ENCODE data around the gene SLC9A8. TPM values are rescaled to one million over a fixed set of nuclear protein-coding genes. Genes with fewer than 3 reads are reported as not detected.
A peak's percentile ranks its signal among the peaks of the same experiment; 100 is the strongest.

Gene SLC9A8
- total and polyA plus RNA-seq, 9 of the 15 experiments (the other 6 are each of a cell fraction or from before 2014, with no cell fraction given) = 0.56 to 9.7 (median 5.0) TPM

- no peak for TF ChIP-seq CREB3L1 (IDR thresholded peaks at IDR 0.05; ENCODE audit: borderline replicate concordance, low read depth)
- no peak for TF ChIP-seq NR2C2 (CRISPR knock-in tag; IDR thresholded peaks at IDR 0.05)
- peak; percentile 76 for TF ChIP-seq NR2C2 (tag; IDR thresholded peaks at IDR 0.05)
- no peak for TF ChIP-seq IRF1 (CRISPR knock-in tag; IDR thresholded peaks at IDR 0.05; ENCODE audit: borderline replicate concordance)
- TF ChIP-seq ZBTB8A (IDR thresholded peaks at IDR 0.05; ENCODE audit: partially characterized antibody) = no peak
- TF ChIP-seq ZFPM2 (CRISPR knock-in tag; IDR thresholded peaks at IDR 0.05) = 0 out of 2 replicates have a peak, but pooled peaks have one; percentile 68
- peak in 1 of 3 experiments; percentile 14; a peak in 1 of 6 replicates for TF ChIP-seq ZBTB11 (CRISPR knock-in tag; IDR thresholded peaks at IDR 0.05)
- peak; percentile 20; the same call in 1 of the 2 replicates for TF ChIP-seq ZNF584 (CRISPR knock-in tag; IDR thresholded peaks at IDR 0.05; ENCODE audit: low read depth)
- TF ChIP-seq KDM5B (IDR thresholded peaks at IDR 0.05; ENCODE audit: insufficient replicate concordance, low read depth, low read length) = peak; percentile 2
- no peak for TF ChIP-seq MLLT1 (IDR thresholded peaks at IDR 0.05)
- peak; percentile 8; the same call in 1 of the 2 replicates for TF ChIP-seq TAF7 (tag; IDR thresholded peaks at IDR 0.05)
- no peak for TF ChIP-seq ETS1 (conservative IDR thresholded peaks at IDR 0.05; ENCODE audit: control insufficient read depth, low read depth, low read length)
- 0 out of 2 replicates have a peak, but pooled peaks have one; percentile 9 for TF ChIP-seq ZNF253 (CRISPR knock-in tag; conservative IDR thresholded peaks at IDR 0.05)
- no peak for TF ChIP-seq ZNF766 (CRISPR knock-in tag; conservative IDR thresholded peaks at IDR 0.05)
- TF ChIP-seq ZNF589 (CRISPR knock-in tag; IDR thresholded peaks at IDR 0.05; ENCODE audit: low read depth) = no peak; the same call in 1 of the 2 replicates
These were observed 47.3 kb upstream of the SLC9A8 start (continued) for GRCh38 chr20:49765413-49765736.

Data from K562 (cell line).